Stimulated activated CD8-positive, alpha-beta memory T cell treated with anti-CD3 and anti-CD28 coated beads, Interleukin-2, amount 100 ng/mL, for 1 hour (primary cell): ENCODE results near the gene C21orf58.
A peak's percentile ranks its signal among the peaks of the same experiment; 100 is the strongest.
"Not testable (repeated sequence)": the region's sequence is repeated elsewhere in the genome, so short reads cannot be mapped to it uniquely, and the experiment has no call there.

Experiments
- DNase-seq, 2 donors: peaks; one replicate each; pipeline ENCODE4 v3.0.0-alpha.2; 2020; ENCODE audit warnings: low read depth in 2 of 2

Gene C21orf58

DNA sequence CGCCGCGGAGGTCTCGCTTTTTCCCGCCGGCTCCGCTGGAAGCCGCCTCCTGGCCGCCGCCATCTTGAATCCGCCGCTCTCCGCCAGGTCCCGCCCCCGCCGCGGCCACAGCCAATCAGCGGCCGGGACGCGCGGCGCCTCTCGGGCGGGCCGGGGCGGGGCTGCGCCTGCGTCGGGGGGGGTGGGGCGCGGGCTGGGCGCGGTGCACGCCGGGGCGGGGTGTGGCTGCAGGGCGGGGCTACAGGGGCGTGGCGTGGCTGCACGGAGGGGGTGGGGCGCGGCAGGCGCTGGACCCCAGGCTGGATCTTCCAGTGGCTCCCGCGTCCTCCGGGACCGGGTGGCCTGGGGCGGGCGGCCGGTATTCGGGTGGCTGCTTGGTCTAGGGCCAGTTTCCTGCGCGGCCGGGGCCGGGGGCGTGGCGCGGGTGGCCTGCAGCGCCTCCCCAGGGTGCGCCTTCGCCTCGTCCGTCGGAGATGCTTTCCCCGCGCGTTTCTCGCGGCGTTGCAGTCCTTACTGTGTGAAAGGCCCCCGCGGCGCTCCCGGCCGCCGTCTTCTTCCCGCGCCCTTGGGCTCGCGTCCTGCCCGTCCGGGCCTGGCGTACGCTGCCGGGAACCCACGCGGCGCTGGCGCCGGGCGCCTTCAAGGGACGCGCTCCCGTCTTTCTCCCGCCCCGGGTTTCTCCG lies 861 bp upstream of the C21orf58 start:
- peak; percentile 77 to 83 for DNase-seq

DNA sequence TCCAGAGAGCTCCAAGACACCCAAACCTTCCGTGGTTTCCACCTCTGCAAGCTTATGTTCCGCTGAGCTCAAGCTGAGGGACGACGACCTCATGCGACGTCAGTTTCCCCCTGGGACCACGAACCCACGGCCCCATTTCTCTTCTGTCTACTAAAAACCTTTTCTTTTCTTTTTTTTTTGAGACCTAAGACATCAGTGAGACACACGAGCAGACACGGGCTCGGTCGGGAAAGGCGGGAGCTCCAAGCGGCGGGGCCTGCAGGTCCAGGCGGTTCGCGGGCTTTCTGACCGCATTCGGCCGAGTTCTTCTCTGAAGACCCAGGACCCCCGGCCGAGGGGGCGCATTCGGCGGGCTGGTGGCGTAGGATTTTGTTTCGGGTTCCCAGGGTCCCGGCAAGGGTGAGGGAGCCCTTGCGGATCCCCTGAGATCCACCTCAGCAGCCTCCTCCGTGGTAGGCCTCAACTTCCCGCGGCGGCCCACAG lies 402 bp downstream of the C21orf58 start:
- no peak for DNase-seq

DNA sequence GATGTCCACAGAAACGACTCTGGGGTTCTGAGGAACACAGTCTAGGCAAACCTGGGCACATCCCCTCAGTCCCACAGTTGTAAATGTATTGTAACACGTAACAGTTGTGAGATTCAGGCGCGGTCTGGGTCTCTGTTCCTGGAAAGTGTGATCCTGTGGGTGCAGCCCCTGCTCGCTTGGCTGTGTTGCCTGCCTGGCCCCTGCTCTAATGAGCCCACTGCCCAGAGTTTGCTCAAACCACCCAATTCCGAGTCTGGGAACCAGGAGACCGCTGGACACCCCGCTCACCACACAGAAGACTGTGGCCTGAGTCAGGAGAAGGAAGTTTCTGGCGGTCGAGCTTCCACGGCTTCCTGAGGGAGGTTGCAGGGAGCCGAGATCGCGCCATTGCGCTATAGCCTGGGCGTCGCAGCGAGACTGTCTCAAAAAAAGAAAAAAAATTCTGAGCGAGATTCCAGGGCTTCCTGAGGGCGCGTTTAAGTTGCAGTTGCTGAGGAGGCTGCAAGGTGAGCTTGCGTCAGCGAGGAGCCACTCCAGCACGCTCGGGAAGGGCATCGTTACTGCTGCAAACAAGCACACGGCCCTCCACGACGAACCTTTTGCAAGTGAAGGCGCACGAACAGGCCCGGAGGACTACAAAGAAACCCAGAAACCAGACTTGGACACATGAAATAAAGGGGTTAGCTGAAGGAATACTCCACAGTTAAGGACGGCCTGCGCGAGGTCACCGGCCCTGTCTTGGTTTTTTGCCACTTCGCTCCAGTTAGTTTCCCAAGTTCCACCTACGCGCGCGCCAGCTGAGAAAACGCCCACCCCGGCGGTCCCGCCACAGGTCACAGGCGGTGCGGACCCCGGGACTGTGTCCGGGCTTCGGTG lies 1.1 kb downstream of the C21orf58 start:
- DNase-seq = no peak

DNA sequence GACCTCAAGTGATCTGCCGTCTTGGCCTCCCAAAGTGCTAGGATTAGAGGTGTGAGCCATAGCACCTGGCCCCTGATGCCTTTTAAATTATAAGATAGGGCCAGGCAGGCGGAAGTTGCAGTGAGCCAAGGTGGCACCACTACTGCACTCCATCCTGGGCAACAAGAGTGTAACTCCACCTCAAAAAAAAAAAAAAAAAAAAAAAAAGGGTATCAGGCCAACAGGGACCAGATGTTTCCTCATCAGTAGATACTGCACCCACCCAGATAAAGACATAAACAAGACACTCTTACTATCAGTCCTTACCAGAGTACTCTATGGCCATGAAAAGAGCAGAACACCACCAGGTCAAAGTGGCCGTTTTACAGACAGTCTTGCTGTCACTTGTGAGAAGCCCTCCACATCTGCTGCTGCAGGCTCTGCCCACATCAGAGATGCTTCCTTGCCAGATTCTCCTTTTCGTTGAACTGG lies 3.3 kb downstream of the C21orf58 start:
- no peak for DNase-seq

DNA sequence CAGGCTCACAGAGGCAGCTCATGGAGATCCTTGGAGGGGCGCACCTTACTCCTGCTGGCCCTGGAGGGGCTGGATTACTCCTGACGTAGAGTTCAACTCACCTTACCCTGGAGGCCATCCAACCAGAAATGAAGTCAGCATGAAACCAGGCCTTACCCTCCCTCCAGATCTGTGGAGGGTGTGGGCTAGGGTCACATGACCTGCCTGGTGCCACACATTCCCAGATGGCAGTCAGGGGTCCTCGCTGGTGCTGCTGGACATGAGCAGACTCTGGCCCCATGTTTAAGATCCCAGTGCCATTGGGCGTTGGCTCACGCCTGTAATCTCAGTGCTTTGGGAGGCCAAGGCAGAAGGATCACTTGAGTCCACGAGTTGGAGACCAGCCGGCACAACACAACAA lies 4.5 kb downstream of the C21orf58 start:
- DNase-seq = no peak

DNA sequence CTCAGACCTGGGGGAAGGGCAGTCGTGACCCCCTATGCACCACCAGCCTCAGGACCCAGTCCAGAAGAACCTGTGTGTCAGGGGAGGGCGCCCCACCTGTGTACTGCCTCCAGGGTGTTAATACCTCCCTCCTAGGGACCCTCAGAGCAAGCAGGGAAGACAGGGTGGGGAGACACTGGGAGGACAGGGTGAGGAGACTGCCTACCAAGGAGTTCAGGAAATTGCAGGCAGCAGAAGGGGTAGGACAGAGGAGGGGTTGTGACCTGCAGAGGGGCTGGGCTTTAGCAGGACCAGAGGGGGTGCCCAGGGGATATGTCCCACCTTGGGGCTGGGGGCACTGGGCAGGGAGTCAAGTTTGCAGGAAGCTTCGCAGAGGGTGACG lies 5.2 kb downstream of the C21orf58 start:
- DNase-seq = no peak

DNA sequence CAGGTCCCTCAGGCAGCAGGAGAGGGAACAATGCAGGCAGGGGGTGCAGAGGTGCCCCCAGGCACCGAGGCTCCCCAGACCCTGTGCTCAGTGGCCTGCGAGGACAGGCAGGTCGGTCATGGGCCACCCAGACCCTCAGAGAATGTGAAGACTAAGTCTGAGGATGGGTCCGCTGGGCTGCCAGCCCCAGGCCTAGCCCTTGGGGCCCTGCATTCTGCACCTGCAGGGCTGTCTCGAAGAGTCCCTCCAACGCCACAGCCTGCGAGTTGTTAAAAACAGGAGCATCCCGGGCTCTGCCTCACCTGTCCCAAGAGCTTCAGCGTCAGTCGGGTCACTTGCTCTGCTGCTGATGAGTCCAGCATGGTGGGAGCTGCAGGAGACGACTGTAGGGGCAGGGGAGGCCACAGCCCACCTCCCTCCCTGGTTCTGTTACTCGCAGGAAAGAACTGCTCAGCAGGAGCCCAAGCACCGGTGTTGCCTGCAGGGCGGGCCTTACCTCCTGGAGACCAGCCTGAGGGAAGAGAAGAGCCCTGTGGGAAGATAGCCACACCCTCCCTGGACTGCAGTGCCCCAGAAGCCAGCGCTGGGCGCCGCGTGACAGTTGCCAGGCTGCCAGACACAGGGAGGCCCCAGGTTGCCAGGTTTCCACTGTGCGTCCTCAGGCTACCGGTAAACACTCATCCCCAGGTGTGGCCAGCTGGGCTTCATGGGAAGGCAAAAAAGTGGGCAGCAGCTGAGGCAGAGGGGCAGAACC lies 5.8 kb downstream of the C21orf58 start:
- DNase-seq = no peak

DNA sequence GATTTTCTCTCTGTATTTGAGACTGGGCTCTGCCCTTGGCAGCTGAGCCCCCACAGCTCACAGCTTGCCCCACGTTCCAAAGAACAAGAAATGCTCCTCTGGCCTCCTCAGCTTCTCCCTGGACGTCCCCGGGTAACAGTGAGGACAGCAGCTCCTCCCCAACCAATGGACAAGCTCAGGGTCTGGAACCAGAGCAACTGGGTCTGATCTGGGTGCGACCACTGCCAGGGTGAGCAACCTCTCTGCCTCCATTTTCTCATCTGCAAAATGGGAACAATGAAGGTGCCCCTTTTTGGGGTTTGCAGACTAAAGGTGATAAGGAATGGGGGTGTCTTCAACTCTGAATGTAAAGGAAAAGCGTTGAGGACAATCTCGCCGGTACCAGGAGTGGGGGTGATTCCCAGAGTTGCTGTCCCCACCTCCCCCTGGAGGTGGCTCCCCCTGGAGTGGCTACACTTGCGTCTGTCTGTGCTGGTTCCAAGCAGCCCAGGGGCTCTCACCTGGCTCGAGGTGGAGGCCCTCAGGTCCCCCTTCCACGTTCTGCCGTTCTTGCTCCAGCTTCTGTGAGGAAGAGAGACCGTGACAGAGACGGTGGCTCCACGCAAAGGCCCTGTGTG lies 6.9 kb downstream of the C21orf58 start:
- DNase-seq = no peak

DNA sequence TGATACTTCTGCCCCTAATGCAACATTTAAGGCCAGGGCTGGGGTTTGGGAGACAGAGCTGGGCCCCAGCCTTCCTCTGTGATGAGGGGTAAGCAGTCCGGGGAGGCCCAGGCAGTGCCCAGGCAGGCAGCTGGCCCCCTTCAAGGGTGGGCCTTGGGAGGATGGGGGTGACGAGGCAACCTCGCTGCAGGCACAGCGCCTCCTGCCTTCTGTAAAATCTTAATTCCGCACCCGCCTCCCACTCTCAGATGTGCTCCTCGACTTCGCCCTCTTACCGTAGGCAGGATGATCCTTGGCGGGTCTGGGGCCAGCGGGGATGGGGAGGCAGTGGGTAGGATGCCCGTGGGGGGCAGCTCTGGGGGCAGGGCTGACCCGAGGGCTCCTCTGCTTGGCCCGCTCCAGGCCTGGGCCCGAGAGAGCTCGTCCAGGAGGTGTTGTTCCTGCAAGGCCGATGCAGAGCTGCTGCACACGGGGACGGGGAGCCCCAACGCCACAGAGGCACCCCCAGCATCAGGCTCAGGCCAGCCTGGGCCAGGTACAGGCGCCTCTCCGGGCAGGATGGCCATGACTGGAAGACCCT lies 9.1 kb downstream of the C21orf58 start:
- DNase-seq = no peak

DNA sequence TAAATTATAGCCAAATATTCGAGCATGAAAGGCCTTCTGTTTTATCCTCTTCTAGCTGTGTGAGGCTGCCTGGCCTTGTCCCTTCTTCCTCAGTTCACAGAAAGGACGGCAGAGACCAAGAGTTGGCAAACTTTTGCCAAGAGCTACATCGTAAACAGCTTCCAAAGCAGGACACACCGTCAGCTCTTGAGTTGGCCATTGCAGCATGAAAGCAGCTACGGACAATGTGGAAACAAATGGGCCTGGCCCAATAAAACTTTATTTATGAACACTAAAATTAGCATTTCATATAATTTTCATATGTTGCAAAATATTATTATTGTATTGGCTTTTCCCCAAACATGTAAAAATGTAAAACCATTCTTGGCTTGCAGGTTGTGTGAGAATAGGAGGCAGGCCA lies 10.7 kb downstream of the C21orf58 start:
- no peak for DNase-seq

DNA sequence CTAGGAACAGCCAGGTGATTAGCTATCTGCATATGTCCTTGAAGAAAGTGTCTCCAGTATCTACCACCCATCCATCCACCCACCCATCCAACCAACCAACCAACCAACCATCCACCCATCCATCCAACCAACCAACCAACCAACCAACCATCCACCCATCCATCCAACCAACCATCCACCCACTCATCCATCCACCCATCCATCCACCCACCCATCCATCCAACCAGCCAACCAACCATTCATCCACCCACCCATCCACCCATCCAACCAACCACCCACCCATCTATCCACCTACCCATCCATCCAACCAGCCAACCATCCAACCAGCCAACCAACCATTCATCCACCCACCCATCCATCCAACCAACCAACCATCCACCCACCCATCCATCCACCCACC lies 12.1 kb downstream of the C21orf58 start:
- no peak for DNase-seq

DNA sequence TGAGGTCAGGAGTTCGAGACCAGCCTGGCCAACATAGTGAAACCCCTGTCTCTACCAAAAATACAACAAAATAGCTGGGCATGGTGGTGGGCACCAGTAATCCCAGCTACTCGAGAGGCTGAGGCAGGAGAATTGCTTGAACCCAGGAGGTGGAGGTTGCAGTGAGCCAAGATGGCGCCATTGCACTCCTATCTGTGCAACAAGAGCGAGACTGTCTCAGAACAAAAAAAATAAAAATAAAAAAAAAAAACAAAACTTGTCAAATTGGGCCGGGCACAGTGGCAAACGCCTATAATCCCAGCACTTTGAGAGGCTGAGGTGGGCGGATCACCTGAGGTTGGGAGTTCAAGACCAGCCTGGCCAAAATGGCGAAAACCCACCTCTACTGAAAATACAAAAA lies 13.4 kb downstream of the C21orf58 start:
- not testable (repeated sequence) for DNase-seq

DNA sequence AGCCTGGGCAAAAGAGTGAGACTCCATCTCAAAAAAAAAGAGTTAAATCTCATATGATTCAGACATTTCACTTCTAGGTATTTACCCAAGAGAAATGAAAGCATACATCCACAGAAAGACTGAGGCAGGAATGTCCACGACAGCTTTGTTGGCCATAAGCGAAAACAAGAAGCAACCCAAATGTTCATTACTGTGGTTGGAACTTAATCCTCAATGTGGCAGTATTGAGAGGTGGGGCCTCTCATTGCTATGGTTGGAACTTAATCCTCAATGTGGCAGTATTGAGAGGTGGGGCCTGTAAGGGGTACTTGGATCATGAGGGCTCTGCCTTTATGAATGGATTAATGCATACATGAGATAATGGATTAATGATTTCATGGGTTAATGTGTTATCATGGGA lies 15.2 kb downstream of the C21orf58 start:
- DNase-seq = no peak

DNA sequence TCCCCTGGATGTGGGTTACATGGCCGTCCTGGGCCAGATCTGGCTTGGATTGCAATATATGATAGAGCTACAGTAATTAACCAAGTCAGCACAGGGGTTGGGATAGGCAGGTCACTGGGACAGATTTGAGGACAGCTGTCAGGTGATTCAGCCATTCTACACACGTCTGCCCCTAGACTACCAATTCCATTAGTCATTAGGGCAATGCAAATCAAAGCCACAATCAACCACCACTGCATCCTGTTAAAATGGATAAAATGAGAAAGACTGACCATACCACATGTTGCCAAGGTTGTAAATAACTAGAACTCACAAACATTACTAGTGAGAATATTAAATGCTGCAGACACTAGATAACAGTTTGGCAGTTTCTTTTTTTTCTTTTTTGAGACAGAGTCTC lies 16.0 kb downstream of the C21orf58 start:
- no peak for DNase-seq

DNA sequence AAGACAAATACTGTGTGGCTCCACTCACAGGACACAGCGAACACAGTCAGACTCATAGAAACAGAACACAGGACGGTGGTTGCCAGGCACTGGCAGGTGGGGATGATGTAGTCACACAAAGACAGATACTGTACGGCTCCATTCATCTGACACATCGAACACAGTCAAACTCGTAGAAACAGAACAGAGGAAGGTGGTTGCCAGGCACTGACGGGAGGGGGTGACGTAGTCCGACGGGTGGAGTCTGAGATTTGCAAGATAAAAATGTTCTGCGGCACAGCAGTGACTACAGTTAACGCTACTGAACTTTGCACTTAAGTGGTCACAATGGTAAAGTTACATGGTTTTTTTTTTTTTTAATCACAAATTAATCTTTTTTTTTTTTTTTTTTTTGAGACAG lies 18.7 kb downstream of the C21orf58 start:
- DNase-seq = no peak

DNA sequence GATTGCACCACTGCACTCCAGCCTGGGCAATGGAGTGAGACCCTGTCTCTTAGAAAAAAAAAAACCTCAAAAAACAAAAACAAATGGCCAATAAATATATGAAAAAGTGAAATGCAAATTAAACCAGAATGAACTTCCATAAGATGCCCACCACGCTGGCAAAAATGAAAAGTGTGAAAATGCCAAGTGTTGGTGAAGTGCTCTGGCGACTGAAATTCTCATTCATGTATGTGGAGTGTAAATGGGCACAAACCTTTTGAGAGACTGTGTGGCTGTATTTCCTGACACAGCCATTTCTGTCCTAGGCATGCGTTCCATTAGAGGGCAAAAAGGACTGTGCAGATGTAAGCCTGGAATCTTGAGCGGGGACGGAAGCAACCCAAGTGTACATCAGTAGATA lies 19.2 kb downstream of the C21orf58 start:
- DNase-seq = no peak

DNA sequence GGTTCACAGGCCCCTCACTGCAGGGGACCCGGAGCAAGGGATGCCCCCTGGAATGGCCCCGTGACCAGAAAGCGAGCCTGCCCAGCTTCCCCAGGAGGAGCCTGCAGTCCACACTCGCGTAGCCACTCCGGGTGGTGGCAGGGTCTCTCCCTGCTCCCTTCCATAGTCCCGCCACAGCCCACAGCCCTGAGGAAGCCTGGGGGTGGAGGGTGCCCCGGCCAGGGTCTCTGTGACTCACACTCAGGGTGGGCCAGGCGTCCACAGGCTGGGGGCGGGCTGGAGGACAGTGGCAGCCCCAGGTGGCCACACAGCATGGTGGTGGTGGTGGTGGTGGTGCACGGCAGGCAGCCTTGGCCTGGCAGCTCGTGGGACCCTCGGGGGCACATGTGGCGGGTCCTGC lies 21.9 kb downstream of the C21orf58 start:
- no peak for DNase-seq

DNA sequence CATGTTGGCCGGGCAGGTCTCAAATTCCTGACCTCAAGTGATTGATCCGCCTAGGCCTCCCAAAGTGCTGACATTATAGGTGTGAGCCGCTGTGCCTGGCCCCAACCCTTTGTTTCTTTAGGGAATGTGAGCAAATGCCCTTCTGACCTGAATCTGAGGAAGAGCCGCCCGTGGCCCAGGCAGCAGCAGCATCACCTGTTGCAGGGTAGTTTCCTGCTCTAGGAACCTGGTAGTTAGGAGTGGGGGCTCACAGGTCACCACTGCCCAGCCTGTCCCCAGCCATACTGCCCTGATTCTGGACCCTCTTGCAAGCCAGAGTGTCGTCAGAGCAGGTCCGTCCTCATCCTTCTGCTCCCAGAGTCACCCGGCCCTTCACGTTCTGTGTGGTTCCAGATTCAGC lies 24.5 kb downstream of the C21orf58 start:
- DNase-seq = no peak

DNA sequence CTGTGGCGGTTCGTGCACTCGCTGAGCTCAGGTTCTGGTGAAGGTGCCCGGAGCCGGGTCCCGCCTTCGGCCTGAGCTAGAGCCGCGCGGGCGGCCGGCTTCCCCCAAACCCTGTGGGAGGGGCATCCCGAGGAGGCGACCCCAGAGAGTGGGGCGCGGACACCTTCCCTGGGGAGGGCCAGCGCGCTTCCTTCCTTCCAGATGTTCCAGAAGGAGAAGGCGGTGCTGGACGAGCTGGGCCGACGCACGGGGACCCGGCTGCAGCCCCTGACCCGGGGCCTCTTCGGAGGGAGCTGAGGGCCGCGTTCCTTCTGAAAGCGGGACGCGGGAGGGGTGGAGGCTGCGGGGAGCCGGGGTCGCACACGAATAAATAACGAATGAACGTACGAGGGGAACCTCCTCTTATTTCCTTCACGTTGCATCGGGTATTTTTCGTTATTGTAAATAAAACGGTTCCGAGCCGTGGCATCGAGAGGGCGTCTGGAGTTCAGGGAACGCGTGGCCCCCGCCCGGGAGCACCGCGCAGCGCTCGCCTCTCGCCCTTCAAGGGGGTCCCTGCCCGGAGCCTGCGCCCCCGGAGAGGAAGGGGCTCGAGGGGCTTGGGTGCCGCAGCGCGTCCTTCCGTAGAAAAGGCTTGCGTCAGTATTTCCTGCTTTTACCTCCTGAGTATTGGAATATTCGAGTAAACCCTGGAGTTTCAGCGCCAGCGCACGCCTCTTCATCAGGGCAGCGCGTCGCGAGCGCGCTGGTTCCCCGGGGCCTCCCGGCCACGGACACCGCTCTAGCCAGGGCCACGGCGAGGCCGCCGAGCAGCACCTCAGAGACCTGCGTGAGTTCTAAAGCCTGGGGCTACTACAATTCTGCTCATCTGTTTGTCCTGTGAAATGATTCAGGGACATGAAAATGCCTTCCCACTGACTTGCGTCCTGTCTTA lies 26.1 kb downstream of the C21orf58 start:
- no peak for DNase-seq

DNA sequence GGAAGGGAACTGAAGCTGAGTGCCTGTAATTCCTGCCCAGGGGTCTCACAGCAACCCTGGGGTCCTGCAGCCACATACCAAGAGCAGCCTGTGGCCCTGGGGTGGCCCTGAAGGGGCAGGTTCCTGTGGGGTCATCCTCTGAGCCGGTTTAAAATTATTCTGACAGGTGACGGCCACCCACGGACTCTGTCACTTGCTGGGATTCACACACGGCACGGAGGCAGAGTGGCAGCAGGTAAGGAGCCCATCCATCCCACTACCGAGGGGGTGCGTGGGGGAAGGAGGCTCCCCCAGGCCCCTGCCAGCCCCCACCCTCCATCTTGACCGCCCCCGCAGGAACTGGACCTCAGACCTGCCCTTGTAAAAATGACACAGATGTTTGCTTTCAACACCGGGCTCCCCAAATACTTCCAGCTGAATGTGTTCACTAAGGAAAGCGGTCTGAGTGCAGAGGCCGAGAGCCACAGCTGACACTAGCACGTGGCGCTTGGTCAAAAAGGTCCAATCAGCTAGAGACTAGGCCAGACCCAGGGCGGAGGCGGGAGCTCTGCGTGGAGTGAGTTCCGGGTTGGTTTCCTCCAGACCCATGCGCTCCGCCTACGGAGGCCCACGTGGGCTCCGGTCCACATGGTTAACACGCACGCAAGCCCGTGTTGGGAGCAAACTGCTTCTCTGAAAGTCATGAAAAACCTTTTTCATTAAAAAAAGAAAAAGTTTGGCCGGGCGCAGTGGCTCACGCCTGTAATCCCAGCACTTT lies 27.5 kb downstream of the C21orf58 start:
- DNase-seq = peak in 1 of 2 donors; percentile 8
